Loucy (cell line): ENCODE measurements around the gene DDX18.

ENCODE experiments used
- EZH2phosphoT487 ChIP-seq: fragments of 200-600 bp; IDR thresholded peaks from 2 replicates; pipeline ENCODE4 v1.6.1; 2018; ENCODE audit warnings: antibody characterized with exemption, mild to moderate bottlenecking, moderate library complexity, borderline replicate concordance
- TF ChIP-seq, protein P1 (sequence below): fragments of 200-600 bp; sonication (generic); conservative IDR thresholded peaks from 2 replicates; pipeline ENCODE4 v1.5.1; 2014; ENCODE audit warnings: mild to moderate bottlenecking, antibody characterized with exemption, low read length

DNA sequence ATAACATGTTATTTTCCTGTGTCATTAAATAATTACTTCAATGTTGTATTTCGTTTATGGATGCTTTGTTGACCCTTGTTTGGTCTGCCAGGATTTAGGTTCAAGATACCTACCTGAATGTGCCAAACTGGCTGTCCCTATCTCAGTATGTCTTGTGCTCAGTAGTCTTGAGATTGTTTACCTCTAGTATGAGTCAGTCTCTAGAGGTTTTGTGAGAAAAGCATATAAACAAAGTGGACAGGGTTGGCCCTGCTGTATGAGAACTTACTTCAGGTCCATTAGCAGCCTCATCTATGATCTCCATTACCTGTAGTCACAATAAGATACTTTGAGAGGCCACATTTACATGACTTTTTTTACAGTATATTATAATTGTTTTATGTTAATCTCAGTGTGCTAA, 17.8 kb downstream of the DDX18 start:
- TF ChIP-seq, protein P1, sequence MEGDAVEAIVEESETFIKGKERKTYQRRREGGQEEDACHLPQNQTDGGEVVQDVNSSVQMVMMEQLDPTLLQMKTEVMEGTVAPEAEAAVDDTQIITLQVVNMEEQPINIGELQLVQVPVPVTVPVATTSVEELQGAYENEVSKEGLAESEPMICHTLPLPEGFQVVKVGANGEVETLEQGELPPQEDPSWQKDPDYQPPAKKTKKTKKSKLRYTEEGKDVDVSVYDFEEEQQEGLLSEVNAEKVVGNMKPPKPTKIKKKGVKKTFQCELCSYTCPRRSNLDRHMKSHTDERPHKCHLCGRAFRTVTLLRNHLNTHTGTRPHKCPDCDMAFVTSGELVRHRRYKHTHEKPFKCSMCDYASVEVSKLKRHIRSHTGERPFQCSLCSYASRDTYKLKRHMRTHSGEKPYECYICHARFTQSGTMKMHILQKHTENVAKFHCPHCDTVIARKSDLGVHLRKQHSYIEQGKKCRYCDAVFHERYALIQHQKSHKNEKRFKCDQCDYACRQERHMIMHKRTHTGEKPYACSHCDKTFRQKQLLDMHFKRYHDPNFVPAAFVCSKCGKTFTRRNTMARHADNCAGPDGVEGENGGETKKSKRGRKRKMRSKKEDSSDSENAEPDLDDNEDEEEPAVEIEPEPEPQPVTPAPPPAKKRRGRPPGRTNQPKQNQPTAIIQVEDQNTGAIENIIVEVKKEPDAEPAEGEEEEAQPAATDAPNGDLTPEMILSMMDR = no peak
- no peak for TF ChIP-seq EZH2phosphoT487
